Activated CD8-positive, alpha-beta memory T cell treated with anti-CD3 and anti-CD28 coated beads for 4 hours (primary cell): ENCODE results near the gene DHRS7B.
"Not testable (repeated sequence)": the region's sequence is repeated elsewhere in the genome, so short reads cannot be mapped to it uniquely, and the experiment has no call there.

Experiments used
- DNase-seq, 2 donors: peaks; one replicate each; pipeline ENCODE4 v3.0.0-alpha.2; 2020; ENCODE audit warnings: low read depth in 2 of 2

DHRS7B gene

GRCh38 chr17:21126645-21127508, at the start of gene DHRS7B:
TSS of gene DHRS7B (plus strand) at chr17:21126964. CDS start at chr17:21126972, 8 bp downstream.
- peak; percentile 94 to 96 for DNase-seq

GRCh38 chr17:21077281-21077680, 49.5 kb upstream of the DHRS7B start:
- no peak for DNase-seq

DNA sequence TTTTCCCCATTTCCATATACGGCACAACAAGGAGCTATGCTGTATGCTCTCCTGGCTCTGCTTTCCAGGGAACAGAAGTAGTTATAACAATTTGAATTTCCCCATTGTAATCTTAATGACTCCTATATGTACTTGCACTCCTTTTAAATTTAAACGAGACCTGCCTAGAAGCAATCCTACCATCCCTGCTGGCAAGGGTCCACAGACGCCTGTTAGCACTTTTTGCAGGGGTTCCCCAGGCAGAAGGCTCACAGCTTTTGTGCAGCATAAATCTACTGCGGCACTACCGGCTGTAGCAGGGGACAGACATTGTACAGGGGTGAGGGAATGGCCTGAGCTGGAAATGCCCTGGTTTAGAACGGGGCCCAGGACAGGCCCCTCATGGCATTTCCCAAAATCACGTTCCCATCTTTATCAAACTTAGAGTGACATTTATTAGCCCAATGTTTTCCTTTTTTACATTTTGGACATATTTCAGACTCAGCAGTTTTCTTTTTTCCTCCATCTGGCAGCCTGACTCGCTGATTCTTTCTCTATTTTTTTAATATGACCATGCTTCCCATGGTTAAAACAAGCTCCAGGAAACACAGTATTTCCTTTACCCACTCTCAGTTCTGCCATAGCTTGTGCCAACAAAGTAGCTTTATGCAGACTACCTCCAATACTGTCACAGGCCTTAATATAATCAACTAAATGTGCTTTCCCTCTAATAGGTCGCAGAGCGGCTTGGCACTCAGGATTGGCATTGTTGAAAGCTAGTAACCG, 48.6 kb upstream of the DHRS7B start:
- DNase-seq = no peak

DNA sequence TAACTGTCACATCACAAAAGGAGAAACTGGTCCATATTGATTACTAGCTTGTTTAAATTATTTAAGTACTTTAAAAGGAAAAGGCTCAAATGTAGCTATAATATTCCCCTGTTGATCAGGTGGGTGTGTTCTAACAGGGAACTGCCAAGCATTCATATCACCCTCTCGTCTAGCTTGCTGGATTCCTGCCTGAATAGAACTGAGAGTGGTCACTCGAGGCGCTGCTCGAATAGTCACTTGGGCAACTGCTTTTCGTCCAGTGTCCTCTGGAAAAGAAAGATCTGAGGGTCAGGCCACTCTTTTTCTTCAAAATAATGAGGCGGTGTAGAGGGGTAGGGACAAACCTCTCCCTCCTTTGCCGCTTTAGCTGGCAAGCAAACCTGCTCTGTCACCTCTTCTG, 47.6 kb upstream of the DHRS7B start:
- no peak for DNase-seq

DNA sequence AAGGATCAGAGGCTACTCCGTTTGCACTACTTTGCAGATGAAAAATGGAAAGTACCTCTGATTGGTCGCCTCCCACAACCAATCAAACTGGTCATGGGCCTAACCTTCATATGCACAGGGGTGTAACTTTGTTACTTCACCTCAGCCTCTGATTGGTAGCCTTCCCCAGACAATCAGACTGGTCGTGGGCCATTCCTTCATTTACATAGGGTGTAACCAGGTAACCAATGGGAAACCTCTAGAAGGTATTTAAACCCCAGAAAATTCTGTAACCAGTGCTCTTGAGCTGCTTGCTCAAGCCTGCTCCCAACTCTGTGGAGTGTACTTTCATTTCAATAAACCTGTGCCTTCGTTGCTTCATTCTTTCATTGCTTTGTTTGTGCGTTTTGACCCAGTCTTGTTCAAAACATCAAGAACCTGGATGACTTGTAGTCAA, 44.7 kb upstream of the DHRS7B start:
- DNase-seq = no peak

GRCh38 chr17:21085280-21085679, 41.5 kb upstream of the DHRS7B start:
- not testable (repeated sequence) for DNase-seq

GRCh38 chr17:21085707-21086106, 41.1 kb upstream of the DHRS7B start:
- DNase-seq = no peak

- DNase-seq = no peak
Measured at GRCh38 chr17:21089145-21089544, 37.6 kb upstream of the DHRS7B start.

DNA sequence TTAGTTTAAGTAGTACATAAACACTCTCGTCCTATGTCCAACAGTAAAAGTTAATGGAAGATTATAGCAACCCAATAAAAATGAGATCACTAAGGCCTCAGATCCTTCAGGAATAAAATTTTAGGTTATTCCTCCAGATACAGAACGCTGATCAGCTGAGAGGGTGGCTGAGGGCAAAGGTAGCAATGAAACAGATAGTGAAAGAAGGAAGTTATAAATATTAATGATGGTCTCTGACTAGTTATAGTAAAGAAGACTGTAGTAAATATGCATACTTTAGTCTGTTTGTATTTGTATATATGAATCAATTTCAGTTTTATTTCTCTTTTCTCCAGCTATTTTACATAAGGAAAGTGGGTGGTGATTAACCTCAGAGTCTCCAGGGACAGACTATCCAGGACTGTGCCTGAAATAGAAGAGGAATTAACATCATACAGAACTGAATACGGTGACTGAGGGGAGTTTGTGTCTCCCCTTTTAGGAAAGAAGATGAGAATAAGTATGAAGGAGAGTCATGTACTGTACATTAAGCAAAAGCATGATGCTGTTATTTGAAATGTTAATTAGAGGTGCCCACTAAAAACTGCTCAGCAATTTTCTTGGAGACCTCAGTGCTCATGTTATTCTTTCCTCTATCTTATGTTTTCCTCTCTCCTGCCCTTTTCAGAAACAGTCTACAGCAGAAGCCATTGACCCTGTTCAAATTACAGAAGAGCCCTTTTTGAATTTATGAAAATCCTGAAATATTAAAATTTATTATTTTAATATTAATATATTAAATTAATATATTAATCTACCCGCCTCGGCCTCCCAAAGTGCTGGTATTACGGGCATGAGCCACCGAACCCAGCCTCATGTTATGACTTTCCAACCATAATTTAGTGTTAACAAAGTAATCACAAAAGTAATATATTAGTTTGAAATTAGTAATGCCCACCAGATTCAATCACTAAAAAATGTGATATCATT, 36.5 kb upstream of the DHRS7B start:
- DNase-seq = no peak

GRCh38 chr17:21090902-21091618, 35.7 kb upstream of the DHRS7B start:
- DNase-seq = no peak

DNA sequence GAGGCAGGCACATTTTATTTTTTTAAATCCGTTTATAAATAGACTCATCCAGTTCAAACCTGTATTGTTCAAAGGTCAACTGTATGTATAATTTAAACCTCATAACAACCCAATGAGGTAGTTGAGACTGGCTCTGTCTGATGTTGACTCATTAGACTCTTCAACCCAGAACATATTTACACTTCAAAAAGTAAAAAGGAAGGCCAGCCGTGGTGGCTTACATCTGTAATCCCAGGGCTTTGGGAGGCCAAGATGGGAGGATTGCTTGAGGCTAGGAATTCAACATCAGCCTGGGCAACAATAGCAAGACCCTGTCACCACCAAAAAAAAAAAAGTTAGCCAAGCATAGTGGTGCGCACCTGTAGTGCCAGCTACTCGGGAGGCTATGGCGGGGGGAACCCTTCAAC, 32.5 kb upstream of the DHRS7B start:
- DNase-seq = no peak

GRCh38 chr17:21095735-21096134, 31.0 kb upstream of the DHRS7B start:
- no peak for DNase-seq

DNA sequence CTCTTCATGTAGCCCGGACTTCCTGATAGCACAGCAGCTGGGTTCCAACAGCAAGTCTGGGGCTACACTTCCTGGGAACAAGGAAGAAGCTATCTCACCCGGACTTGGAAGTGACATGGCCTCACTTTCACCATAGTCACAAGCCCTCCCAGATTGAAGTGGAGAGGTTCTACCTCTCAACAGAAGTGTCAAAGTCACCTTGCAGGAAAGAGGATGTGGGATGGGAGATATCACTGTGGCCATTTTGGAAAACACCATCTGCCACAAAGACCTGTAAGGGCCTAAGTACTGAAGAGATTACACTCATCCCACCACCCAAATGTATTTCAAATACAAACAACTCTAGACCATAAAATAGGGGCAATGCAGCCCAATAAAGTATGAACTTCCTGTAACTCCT, 29.9 kb upstream of the DHRS7B start:
- DNase-seq = no peak

GRCh38 chr17:21098934-21099689, 27.7 kb upstream of the DHRS7B start:
- DNase-seq = peak; percentile 19 to 20

- no peak for DNase-seq
Measured at GRCh38 chr17:21100636-21101035, 26.1 kb upstream of the DHRS7B start.

DNA sequence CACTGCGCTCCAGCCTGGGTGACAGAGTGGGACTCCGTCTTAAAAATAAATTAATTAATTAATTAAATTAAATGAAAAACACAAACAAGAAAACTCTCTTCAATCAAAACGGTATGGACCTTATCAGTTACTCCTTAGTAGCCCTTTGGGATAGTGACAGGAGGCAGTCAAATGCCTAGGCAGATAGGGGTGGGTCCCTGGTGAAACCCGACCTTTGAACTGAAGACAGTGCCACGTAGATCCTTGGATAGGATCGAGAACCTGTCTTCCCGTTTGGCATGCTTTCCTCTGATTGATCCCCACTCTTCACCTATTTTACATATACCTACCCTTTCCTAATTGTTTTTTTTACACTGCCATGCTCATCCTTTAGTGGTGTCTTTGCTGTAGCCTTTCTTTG, 22.2 kb upstream of the DHRS7B start:
- no peak for DNase-seq

DNA sequence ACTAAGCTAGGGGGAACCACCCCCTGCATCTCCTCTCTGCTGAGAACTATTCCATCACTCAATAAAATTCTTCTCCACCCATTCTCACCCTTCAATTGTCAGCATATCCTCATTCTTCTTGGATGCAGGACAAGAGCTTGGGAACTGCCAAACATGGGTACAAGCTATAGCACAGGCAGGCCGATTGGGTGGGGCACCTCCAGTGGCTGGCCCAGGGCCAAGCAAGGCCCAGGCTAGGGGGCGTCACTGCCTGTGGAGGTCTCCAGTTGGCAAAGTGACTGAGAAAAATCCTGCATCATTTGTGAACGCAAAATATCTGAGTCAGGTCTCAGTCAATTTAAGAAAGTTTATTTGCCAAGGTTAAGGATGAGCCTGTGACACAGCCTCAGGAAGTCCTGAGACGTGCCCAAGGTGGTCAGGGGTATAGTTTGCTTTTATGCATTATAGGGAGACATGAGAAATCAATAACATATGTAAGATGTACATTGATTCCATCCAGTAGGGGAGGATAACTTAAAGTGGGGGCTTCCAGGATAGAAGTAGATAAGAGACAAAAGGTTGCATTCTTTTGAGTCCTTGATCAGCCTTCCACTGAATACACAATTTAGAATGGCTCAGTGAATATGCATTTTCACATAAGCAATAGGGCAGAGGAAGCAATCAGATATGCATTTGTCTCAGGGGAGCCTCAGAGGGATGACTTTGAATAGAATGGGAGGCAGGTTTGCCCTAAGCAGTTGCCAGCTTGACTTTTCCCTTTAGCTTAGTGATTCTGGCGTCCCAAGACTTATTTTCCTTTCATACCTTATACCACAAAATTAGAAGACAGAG, 21.5 kb upstream of the DHRS7B start:
- no peak for DNase-seq

DNA sequence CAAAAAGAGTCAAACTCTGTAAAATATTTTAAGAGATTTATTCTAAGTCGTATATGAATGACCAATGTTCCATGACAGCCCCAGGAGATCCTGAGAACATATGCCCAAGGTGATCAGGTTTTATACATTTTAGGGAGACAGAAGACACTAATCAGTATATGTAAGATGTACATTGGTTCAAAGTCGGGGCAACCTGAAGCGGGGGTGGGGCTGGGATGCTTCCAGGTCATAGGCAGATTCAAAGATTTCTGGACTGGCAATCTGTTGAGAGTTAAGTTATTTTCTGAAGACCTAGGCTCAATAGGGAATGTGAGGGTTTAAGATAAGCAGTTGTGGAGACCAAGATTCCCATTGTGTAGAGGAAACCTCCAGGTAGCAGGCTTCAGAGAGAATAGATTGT, 20.4 kb upstream of the DHRS7B start:
- no peak for DNase-seq

DNA sequence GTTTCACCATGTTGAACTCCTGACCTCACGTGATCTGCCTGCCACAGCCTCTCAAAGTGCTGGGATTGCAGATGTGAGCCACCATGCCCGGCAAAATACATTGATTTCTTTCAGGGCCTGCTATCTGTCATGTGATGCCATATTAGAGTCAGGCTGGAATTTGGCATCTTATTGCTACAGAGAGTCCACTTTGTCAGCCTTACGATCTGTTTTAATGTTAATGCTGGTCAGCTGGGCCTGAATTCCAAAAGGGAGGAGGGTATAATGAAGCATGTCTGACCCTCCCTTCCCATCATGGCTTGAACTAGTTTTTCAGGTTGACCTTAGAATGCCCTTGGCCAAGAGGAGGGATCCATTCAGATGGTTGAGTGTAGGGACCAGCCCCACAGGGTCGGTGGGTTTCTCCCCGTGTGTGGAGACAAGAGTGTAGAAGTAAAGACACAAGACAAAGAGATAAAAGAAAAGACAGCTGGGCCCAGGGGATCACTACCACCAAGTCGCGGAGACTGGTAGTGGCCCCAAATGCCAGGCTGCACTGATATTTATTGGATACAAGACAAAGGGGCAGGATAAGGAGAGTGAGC, 19.6 kb upstream of the DHRS7B start:
- not testable (repeated sequence) for DNase-seq
